Activated CD4-positive, alpha-beta memory T cell treated with anti-CD3 and anti-CD28 coated beads for 36 hours (primary cell): ENCODE data around the gene TPPP3. TPM values are rescaled to one million over a fixed set of nuclear protein-coding genes. Genes with fewer than 3 reads are reported as not detected.

Experiments used
- CTCF ChIA-PET: fragments of 350-600 bp; sonication (Branson Sonifier 250); formaldehyde crosslinking; loops from one replicate; lab custom pipeline; 2021; ENCODE audit warnings: antibody characterized with exemption, inconsistent platforms; lab: Charles Lee
- POLR2A ChIA-PET: fragments of 350-600 bp; sonication (Branson Sonifier 250); formaldehyde crosslinking; loops from one replicate; lab custom pipeline; 2021; ENCODE audit warnings: antibody characterized with exemption; lab: Charles Lee
- DNase-seq: peaks from one replicate; pipeline ENCODE4 v3.0.0-alpha.2; 2020
- H3K27ac Mint-ChIP-seq: one replicate; pipeline ENCODE4 v1.8.0; 2021; ENCODE audit warnings: mixed read lengths
- H3K27me3 Mint-ChIP-seq: one replicate; pipeline ENCODE4 v1.8.0; 2021; ENCODE audit warnings: mixed read lengths
- H3K36me3 Mint-ChIP-seq: one replicate; pipeline ENCODE4 v1.8.0; 2021; ENCODE audit warnings: mixed read lengths
- H3K4me1 Mint-ChIP-seq: one replicate; pipeline ENCODE4 v1.8.0; 2021; ENCODE audit warnings: low read depth, mixed read lengths
- H3K4me3 Mint-ChIP-seq: one replicate; pipeline ENCODE4 v1.8.0; 2021; ENCODE audit warnings: mild to moderate bottlenecking, mixed read lengths
- H3K9me3 Mint-ChIP-seq: one replicate; pipeline ENCODE4 v1.8.0; 2021; ENCODE audit warnings: mixed read lengths
- intact Hi-C: fragments of 100-400 bp; cut with micrococcal nuclease; formaldehyde crosslinking; loops from one replicate; pipeline ENCODE4 v1.15.1; 2023
- total RNA-seq, 2 experiments: library from RNA; stranded (reverse); gene quantifications; one replicate each; pipeline ENCODE4 v1.2.3, GENCODE V29; 2021

Gene TPPP3
- total RNA-seq, 2 experiments from 2014 or later = not detected

GRCh38 chr16:67413978-67414911 is 20.9 kb upstream of the TPPP3 start:
- Mint-ChIP-seq H3K4me3 (no peak overlapping the region), H3K36me3 (no peaks in the 10 kb centered on the region), H3K9me3 (no peaks in the 10 kb centered on the region), H3K4me1 (peaks cover 3% of the 10 kb centered on the region), H3K27ac (no peak overlapping the region), H3K27me3 (peaks cover 27% of the 10 kb centered on the region)
- ChIA-PET POLR2A (no interaction called here), CTCF (interaction anchor here (0.7 to 1.9 kb wide), 4 partner anchors 14 to 397 kb away, joined by 3 to 10 read pairs (median 4); no protein-coding TSS in a partner anchor)
- intact Hi-C loops = no loop called here
- no peak for DNase-seq

DNA sequence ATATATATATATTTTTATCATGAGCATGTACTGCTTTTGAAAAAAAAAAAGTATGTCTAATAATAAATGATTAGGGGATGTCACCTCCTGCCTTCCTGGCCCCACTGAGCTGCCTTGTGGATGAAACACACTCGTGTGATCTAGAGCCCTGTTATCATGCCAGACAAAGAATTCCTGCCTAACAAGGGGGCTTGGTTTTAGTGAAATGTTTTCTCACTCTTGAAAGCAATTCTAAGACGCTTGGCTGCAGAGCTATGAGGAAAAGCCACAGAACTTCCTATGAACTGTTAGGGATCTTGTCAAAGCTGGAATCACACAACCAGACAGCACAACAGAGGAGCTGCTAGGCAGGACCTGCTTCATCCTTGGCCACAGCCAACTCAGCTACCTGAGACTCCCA is 19.0 kb upstream of the TPPP3 start:
- Mint-ChIP-seq H3K27me3 (peaks cover 28% of the 10 kb centered on the region), H3K27ac (no peak overlapping the region), H3K36me3 (no peaks in the 10 kb centered on the region), H3K4me3 (no peak overlapping the region), H3K4me1 (peaks cover 3% of the 10 kb centered on the region), H3K9me3 (no peaks in the 10 kb centered on the region)
- DNase-seq = no peak
- CTCF ChIA-PET = interaction anchor here (0.6 to 1.7 kb wide), 4 partner anchors 13 to 152 kb away, joined by 3 to 4 read pairs (median 4); partner anchors contain the start of gene TPPP3
- intact Hi-C loops = no loop called here
- POLR2A ChIA-PET = interaction anchor here (0.6 kb wide), 1 partner anchor 21 kb away, joined by 4 read pairs; no protein-coding TSS in a partner anchor

GRCh38 chr16:67411339-67411738 is 18.0 kb upstream of the TPPP3 start:
- intact Hi-C loops = no loop called here
- peaks cover 21% of the 10 kb centered on the region for H3K27me3 Mint-ChIP-seq
- H3K9me3 Mint-ChIP-seq = no peaks in the 10 kb centered on the region
- no peak for DNase-seq
- H3K4me3 Mint-ChIP-seq = no peak overlapping the region
- POLR2A ChIA-PET = no interaction called here
- no peaks in the 10 kb centered on the region for H3K36me3 Mint-ChIP-seq
- peaks cover 3% of the 10 kb centered on the region for H3K4me1 Mint-ChIP-seq
- CTCF ChIA-PET = interaction anchor here (0.7 to 1.7 kb wide), 4 partner anchors 11 to 151 kb away, joined by 3 to 5 read pairs (median 4); partner anchors contain the start of gene ATP6V0D1
- no peak overlapping the region for H3K27ac Mint-ChIP-seq

DNA sequence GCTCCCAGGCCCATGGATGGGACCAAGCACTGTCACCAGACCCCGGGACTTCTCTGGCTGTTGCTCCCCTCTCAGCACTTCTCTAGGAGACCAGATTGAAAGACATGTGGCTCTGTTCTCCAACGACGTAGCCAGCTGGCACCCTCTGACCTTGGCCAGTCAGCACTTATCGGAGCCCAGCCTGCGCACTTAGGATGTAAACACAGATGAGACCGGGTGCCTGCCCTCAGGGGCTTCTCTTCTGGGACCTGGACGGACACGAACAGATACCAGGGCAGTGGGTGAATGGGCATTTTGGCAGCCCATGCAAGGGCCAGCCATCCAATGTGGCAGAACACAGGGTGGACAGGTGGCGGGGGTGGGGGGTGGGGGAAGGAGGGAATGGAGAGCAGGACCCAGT is 16.3 kb upstream of the TPPP3 start:
- Mint-ChIP-seq H3K27ac (no peak overlapping the region), H3K9me3 (no peaks in the 10 kb centered on the region), H3K4me1 (no peaks in the 10 kb centered on the region), H3K36me3 (no peaks in the 10 kb centered on the region), H3K27me3 (peaks cover 18% of the 10 kb centered on the region), H3K4me3 (no peak overlapping the region)
- CTCF ChIA-PET = no interaction called here
- POLR2A ChIA-PET = no interaction called here
- DNase-seq = no peak
- intact Hi-C loops = no loop called here

DNA sequence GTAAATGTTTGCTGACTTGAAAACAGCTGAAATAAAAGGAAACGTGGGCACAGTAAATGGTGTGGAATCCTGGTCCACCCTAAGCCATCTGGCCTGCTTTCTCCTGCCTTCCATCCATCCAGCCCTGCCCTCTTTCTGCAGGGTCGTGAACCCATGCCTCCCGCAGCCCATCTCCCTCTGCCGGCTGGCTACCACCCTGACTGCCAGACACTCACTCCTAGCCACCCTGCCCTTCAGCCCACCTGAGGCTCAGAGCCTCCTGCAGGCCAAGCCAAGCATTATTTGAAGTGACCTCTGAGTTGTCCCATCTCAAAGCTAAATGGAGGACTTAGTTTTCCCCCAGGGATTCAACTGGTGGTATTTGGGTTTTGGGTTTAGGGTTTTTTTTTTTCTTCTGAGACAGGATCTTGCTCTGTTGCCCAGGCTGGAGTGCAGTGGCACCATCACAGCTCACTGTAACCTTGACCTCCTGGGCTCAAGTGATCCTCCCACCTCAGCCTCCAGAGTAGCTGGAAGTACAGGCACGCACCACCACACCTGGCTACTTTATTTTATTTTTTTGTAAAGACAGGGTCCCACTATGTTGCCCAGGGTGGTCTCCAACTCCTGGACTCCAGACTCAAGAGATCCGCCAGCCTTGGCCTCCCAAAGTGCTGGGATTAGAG is 14.6 kb upstream of the TPPP3 start:
- Mint-ChIP-seq H3K9me3 (no peaks in the 10 kb centered on the region), H3K27me3 (peaks cover 9% of the 10 kb centered on the region), H3K27ac (no peak overlapping the region), H3K4me1 (no peaks in the 10 kb centered on the region), H3K36me3 (no peaks in the 10 kb centered on the region), H3K4me3 (no peak overlapping the region)
- ChIA-PET CTCF (interaction anchor here (1.0 to 1.3 kb wide), 2 partner anchors 20 to 181 kb away, joined by 3 to 4 read pairs; partner anchors contain the start of gene TMEM208), POLR2A (no interaction called here)
- intact Hi-C loops = no loop called here
- no peak for DNase-seq

GRCh38 chr16:67407176-67407787 is 14.0 kb upstream of the TPPP3 start:
- CTCF ChIA-PET = interaction anchor here (1.3 kb wide), 1 partner anchor 21 kb away, joined by 4 read pairs; no protein-coding TSS in a partner anchor
- POLR2A ChIA-PET = no interaction called here
- H3K27me3 Mint-ChIP-seq = peaks cover 9% of the 10 kb centered on the region
- H3K27ac Mint-ChIP-seq = no peak overlapping the region
- no peaks in the 10 kb centered on the region for H3K36me3 Mint-ChIP-seq
- DNase-seq = no peak
- no peaks in the 10 kb centered on the region for H3K4me1 Mint-ChIP-seq
- intact Hi-C loops = no loop called here
- H3K9me3 Mint-ChIP-seq = no peaks in the 10 kb centered on the region
- no peak overlapping the region for H3K4me3 Mint-ChIP-seq

DNA sequence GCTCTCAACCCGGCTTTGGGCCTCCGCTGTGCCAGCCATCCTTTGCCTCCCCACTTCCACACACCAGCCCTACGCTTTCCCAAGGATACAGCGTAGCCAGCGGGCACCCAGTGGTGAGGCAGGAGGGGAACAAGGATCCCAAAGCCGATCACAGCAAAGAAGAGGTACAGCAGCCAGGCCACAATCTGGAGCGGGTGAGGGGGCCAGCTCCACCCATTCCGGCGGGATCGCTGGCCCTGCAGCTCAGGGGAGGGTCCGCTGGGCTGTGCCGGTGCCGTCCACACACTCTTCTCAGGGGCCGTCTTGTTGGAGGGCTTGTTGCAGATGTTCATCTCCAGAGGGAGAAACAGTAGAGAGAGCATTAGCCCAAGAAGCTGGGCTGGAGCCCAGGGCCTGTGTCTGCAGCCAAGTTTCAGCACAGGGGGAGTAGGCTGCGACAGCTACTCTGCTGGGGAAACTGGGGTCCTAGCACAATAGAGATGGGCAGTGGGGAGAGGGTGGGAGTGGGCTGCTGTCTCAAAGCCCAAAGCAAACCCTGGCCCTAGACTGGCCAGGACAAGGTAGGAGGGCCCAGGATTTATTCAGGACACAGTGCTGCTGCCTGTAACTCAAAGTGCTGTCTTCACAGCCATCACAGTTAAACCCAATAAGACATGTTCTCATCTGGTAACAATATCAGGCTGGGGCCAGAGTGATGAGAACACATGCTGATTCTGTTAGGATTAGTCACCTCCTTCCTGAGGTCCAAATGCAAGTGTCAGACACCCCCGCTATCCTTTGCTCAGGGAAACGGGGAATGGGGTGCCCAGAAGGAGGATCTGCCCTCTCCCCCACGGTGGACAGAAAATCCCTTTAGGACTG is 13.0 kb upstream of the TPPP3 start:
- H3K36me3 Mint-ChIP-seq = no peaks in the 10 kb centered on the region
- ChIA-PET POLR2A (no interaction called here), CTCF (no interaction called here)
- H3K9me3 Mint-ChIP-seq = no peaks in the 10 kb centered on the region
- peaks cover 9% of the 10 kb centered on the region for H3K27me3 Mint-ChIP-seq
- no peak for DNase-seq
- H3K4me1 Mint-ChIP-seq = no peaks in the 10 kb centered on the region
- no peak overlapping the region for H3K4me3 Mint-ChIP-seq
- no peak overlapping the region for H3K27ac Mint-ChIP-seq
- intact Hi-C loops = no loop called here

DNA sequence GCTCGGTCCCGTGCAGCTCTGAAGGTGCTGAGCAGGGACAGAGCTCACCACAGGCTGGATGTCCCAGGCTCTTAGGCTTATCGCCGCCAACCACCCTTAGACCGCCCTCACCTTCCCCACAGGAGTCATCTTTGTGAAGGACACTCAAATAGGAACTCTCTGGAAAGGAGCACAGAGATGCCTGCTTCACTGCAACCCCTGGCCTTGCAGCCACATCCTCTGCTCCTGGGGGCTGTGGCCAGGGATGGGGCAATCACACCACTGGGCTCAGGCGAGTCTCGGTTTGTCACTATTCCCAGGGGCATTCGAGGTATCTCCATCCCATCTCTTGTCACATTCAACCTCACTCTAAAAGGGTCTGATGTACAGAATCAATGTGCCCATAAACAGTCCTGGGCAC is 12.0 kb upstream of the TPPP3 start:
- H3K9me3 Mint-ChIP-seq = no peaks in the 10 kb centered on the region
- intact Hi-C loops = no loop called here
- ChIA-PET CTCF (no interaction called here), POLR2A (no interaction called here)
- H3K27ac Mint-ChIP-seq = no peak overlapping the region
- no peak for DNase-seq
- no peaks in the 10 kb centered on the region for H3K4me1 Mint-ChIP-seq
- no peak overlapping the region for H3K4me3 Mint-ChIP-seq
- no peaks in the 10 kb centered on the region for H3K36me3 Mint-ChIP-seq
- H3K27me3 Mint-ChIP-seq = peaks cover 9% of the 10 kb centered on the region

DNA sequence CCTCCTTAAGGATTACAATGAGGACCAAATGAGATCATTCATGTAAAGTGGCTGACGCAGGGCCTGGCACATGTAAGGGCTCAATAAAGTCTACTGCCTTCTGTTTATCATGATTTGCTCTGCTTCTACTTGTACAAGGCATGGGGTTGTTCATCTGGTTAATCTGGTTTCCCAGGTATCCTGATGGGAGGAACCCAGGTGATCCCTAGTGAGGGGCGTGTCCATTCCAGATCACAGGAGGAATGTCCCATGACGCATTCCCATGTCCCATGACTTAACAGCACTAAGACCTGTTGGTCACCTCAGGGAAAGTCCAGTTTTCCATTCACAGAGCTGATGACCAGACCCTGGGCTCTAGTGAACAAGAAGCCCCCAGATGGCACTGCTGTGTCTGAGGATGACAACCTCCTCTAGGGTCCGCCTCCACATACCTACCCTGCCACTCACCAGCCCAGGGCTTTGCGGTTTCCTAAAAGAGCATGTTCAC is 11.5 kb upstream of the TPPP3 start:
- no peak overlapping the region for H3K27ac Mint-ChIP-seq
- no peak overlapping the region for H3K4me3 Mint-ChIP-seq

GRCh38 chr16:67403976-67404555 is 10.8 kb upstream of the TPPP3 start:
- H3K36me3 Mint-ChIP-seq = no peaks in the 10 kb centered on the region
- DNase-seq = no peak
- H3K27ac Mint-ChIP-seq = no peak overlapping the region
- H3K4me1 Mint-ChIP-seq = no peaks in the 10 kb centered on the region
- no peak overlapping the region for H3K4me3 Mint-ChIP-seq
- intact Hi-C loops = no loop called here
- H3K27me3 Mint-ChIP-seq = peaks cover 7% of the 10 kb centered on the region
- no peaks in the 10 kb centered on the region for H3K9me3 Mint-ChIP-seq
- ChIA-PET POLR2A (no interaction called here), CTCF (no interaction called here)

More for the DNA sequence above, 11.5 kb upstream of the TPPP3 start:
- Mint-ChIP-seq H3K27me3 (peaks cover 9% of the 10 kb centered on the region), H3K4me1 (no peaks in the 10 kb centered on the region), H3K36me3 (no peaks in the 10 kb centered on the region), H3K9me3 (no peaks in the 10 kb centered on the region)
- no peak for DNase-seq
- intact Hi-C loops = no loop called here
- POLR2A ChIA-PET = no interaction called here
- CTCF ChIA-PET = no interaction called here

GRCh38 chr16:67400901-67401300 is 7.6 kb upstream of the TPPP3 start:
- ChIA-PET CTCF (interaction anchor here (0.8 to 5.5 kb wide), 4 partner anchors 17 to 140 kb away, joined by 3 to 36 read pairs (median 10); partner anchors contain the start of gene PLEKHG4), POLR2A (no interaction called here)
- peaks cover 2% of the 10 kb centered on the region for H3K27me3 Mint-ChIP-seq
- H3K9me3 Mint-ChIP-seq = no peaks in the 10 kb centered on the region
- no peak for DNase-seq
- no peak overlapping the region for H3K27ac Mint-ChIP-seq
- H3K4me1 Mint-ChIP-seq = no peaks in the 10 kb centered on the region
- H3K36me3 Mint-ChIP-seq = no peaks in the 10 kb centered on the region
- no peak overlapping the region for H3K4me3 Mint-ChIP-seq
- intact Hi-C loops = no loop called here
